GM19240 (cell line): ENCODE data around the gene RETREG3.

Source experiments
- DNase-seq: peaks from one replicate; pipeline ENCODE4 v3.0.0; 2011; ENCODE audit warnings: low spot score; ENCODE audit not compliant: insufficient read length

RETREG3 gene

GRCh38 chr17:42531455-42532354 is 77.5 kb downstream of the RETREG3 start:
- no peak for DNase-seq

- no peak for DNase-seq
Observed at GRCh38 chr17:42530952-42531454, 78.2 kb downstream of the RETREG3 start.
